ENCODE measurements around the gene HCN2.

DNA sequence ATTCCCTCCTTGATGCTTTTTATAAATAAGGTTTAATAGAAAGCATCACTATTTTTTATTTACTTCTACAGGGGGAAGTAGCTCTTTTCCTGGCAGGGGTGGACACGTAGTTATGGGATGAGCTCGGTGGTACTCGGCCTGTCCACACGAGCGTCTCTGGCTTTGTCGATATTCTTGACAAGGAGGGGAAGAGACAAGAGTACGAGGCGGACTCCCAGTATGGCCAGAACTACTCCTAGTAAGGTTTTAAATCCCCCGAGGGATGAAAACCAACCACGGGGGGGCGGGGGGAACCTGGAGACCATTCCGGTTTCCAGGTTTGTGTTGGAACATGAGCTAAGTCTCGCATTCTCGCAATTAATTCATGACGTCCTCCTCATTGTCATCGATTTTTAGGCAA is 22.8 kb upstream of the HCN2 start:
- TF ChIP-seq, protein P1, sequence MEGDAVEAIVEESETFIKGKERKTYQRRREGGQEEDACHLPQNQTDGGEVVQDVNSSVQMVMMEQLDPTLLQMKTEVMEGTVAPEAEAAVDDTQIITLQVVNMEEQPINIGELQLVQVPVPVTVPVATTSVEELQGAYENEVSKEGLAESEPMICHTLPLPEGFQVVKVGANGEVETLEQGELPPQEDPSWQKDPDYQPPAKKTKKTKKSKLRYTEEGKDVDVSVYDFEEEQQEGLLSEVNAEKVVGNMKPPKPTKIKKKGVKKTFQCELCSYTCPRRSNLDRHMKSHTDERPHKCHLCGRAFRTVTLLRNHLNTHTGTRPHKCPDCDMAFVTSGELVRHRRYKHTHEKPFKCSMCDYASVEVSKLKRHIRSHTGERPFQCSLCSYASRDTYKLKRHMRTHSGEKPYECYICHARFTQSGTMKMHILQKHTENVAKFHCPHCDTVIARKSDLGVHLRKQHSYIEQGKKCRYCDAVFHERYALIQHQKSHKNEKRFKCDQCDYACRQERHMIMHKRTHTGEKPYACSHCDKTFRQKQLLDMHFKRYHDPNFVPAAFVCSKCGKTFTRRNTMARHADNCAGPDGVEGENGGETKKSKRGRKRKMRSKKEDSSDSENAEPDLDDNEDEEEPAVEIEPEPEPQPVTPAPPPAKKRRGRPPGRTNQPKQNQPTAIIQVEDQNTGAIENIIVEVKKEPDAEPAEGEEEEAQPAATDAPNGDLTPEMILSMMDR (IDR thresholded peaks at IDR 0.05) = no peak
- TF ChIP-seq POLR2AphosphoS5 (IDR thresholded peaks at IDR 0.05) (no peak), POLR2A (IDR thresholded peaks at IDR 0.05) (no peak), EP300 (IDR thresholded peaks at IDR 0.05; ENCODE audit: low read depth) (no peak)

Measured in transverse colon (tissue), 4 donors.